ENCODE data around the gene RMRP.

GRCh38 chr9:35629597-35629996 lies 28.2 kb downstream of the RMRP start:
- TF ChIP-seq CTCF (IDR thresholded peaks at IDR 0.05; ENCODE audit: poor library complexity) (no peak), EZH2 (IDR thresholded peaks at IDR 0.05; ENCODE audit: borderline replicate concordance) (no peak), EZH2phosphoT487 (IDR thresholded peaks at IDR 0.05; ENCODE audit: low read depth, severe bottlenecking, unreplicated experiment) (no peak)
